Hindlimb muscle (tissue), 1 donor: ENCODE results near the gene CRYBG3. TPM values are rescaled to one million over a fixed set of nuclear protein-coding genes. Genes with fewer than 3 reads are reported as not detected.
"Not testable (repeated sequence)": the region's sequence is repeated elsewhere in the genome, so short reads cannot be mapped to it uniquely, and the experiment has no call there.

Experiments used
- DNase-seq: peaks from one replicate; pipeline ENCODE4 v3.0.0-alpha.2; 2013
- polyA plus RNA-seq: library from polyadenylated mRNA; unstranded; fragments of 120-200 nt; gene quantifications from one replicate; pipeline ENCODE4 v1.2.1, GENCODE V29; 2013; ENCODE audit not compliant: insufficient read length

CRYBG3 gene
- 24.5 TPM for polyA plus RNA-seq

DNA sequence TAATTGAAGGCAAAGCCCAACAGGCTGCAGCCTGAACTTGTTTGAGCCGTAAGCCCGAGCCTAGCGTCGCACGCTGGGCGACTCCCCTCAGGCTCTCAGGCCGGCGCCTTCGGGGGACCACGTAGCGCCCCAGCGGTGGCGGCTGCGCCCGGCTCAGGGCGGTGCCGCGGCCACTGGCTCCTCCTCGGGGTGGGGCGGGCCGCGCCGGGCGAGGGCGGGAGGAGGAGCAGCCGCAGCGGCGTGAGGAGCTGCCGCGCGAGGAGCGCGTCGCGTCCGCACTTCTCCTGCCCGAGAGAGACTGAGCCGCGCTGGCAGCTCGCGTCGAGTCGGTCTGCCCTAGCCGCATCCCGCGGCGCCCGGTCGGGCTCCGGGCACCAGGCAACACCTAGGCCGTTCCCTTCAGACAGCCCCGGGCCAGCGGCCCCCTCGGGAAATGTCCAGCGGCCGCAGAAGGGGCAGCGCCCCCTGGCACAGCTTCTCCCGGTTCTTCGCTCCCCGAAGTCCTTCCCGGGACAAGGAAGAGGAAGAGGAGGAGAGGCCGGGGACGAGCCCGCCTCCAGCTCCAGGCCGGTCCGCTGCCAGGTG, at the start of gene CRYBG3:
TSS of gene CRYBG3 (plus strand) at position 238 of the 585 bp plus-strand sequence. CDS start at position 434, 196 bp downstream.
- DNase-seq, result peak; percentile 90

DNA sequence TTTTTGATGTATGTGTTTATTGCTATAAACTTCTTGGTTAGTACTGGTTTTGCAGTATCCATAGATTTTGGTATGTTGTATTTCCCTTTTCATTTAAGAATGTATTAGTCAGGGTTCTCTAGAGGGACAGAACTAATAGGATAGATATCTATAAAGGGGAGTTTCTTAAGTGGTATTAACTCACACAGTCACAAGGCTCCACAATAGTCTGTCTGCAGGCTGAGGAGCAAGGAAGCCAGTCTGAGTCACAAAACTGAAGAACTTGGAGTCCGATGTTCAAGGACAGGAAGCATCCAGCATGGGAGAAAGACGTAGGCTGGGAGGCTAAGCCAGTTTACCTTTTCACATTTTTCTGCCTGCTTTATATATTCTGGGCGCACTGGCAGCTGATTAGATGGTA, 48.9 kb upstream of the CRYBG3 start:
- DNase-seq, result no peak

DNA sequence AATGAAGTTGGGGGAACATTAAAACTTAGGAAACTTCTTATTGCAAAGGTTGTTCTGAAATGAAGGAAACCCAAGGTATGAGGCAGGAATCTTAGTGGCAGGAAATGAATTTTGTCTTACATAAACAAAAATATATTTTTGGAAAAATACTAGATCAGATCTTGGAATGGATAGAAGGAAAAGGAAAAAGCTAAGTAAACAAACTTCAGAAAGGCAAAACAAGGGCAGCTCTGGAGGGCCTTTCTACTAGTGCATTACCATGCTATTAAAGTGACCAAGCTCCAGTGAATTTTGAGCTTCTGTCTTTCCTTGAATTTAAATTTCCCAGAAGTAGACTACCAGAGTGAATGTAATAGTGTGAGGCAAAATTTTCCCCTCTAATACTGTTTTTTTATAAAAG, 43.7 kb upstream of the CRYBG3 start:
- no peak for DNase-seq

DNA sequence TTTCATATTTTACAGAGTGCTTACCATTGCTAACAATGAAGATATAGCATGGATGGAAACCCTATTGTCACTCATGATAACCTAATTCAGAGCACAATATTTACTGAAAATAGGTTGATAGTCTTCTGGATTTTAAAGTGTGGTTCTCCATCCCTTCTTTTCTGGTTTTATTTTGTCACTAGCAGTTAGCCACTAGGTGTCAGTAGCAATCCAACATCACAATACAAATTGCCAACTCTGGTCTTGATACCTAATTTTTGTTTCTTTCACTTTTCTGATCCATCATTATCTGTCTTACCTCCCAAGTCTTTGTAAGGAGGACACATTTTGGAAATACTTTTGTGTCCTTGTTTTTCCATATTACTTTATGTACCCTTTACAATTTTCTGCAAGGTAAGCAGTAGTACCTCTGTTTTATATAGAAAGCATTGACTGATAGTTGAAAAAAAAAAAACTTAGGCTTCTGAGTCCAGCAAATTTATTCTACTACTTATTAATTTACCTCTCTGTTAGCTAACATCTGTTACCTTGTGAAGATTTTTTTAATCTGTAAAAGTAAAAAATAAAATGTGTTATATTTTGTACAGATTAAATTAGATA, 28.3 kb upstream of the CRYBG3 start:
- peak; percentile 60 for DNase-seq

DNA sequence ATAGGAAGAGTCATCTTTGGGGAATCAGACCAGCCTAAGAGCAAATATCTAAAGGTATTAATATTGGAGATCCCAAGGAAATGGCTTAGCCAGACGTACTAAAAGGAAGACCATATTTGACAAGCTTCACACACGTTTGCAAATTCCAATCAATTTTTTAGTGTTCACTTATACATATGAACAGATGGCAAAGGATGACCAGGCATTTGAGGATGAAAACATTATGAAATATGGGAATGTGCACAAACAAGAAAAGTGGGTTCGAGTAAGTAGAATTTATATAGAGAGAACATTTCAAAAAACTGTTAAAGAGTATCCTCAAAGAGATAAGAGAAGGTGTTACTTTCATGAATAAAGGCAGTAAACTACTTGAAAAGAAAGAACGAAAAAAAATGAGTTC, 25.9 kb upstream of the CRYBG3 start:
- no peak for DNase-seq

DNA sequence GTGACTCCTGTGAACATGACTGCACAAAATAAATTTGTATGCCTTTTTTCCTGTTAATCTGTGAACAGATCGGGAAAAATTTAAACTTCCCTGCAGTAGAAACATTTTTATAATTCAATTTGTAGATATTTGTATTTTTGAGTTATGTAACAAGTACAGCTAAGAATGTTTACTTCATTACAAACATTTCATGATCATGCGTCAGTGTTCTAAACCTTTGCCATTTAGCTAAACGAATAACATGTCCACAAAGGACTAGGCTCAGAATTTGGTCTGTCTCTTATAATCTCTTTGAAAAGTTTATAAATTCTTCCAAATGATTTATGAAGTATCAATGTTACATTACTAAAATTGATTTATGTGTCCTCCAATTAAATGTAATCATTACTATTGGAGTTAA, 17.3 kb upstream of the CRYBG3 start:
- no peak for DNase-seq

DNA sequence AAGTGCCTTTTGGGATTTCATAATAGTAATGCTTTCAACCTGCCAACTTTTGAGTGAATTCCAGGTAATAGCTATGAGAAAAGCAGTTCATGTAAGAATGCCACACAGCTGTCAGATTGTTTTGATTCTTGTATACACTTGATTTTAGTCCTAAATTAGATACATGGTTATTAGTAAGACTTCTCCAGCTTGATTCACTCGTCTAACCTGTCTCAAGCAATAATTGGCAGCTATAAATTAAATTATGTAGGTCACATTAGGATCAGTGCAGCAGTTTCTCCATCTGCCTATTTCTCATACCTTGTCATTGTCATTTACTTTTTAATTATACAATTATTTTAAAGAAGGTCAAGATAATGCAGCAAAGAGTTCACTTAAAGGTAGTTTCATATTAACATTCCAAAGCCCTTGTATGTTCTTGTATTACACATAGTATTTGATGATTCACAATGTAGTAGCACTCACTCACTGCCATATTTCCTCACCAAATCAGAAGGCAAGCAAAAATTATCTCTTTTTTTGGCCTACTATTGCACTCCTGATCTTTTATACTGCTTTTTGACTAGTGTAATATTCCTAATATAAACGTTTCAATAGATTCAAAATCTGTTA, 10.9 kb upstream of the CRYBG3 start:
- no peak for DNase-seq

DNA sequence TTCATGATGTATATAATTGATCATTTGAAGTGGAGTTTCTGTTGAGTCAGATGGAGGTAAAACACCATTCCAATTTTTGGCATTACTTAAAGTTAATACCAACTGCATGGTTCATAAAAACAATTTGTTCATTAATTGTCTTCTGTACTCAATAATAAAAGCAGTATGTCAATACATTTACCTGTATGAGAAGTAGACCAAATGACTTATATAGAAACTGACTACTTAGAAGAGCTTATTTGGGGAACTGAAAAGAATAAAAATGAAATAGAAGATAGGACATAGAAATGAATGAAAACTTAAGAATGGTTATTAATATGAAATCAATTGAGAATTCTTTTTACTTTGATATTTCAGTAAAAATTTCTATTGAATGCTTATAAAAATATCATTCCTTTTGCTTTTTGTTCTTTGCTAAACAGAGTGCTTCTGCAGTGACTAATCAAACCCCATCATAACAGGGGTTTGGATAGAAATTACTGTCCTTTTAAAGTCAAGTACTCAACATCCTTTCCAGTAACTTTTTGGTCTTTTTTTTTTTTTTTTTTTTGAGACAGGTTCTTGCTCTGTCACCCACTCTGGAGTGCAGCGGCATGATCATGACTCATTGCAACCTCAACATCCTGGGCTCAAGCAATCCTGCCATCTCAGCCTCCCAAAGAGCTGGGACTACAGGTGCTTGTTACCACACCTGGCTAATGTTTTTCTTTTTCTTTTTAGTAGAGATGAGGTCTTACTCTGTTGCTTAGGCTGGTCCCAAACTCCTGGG, 6.5 kb upstream of the CRYBG3 start:
- DNase-seq, result no peak

DNA sequence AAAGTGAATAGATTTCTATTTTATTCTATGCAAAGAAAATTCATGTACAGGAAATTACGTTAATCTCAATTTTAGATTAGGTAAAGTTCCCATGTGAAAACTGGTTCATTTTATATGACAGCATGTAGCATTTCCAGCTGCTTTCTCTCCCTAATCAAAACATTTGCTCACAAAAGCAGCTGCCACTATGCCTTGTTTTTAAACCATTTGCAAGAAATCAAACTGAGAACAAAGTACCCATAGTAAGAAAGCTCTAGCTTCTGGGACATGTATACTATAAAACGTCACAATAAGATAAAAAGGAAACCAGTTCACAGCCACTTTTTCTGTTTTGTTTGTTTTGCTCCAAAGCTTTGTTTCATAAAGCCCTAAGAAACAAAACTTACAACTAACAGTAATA, 5.0 kb upstream of the CRYBG3 start:
- no peak for DNase-seq

DNA sequence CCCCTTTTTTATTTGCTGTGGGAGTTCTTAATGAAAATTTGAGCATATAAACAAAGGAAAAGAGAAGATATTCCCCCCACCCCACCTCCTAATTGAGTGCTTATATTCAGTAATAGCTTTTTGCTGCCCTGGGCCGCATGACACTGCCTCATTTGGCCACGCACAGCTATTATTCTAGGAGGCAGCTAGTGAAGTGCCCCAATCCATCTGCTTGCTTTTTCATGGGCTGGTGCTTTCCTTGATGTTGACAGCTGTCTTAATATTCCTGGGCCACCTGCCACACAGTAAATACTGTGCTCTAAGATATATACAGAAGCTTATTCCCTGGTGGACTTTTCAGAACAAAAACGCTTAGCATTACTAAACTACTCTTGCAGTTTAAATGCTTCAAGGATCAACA, 3.8 kb upstream of the CRYBG3 start:
- DNase-seq, result no peak

DNA sequence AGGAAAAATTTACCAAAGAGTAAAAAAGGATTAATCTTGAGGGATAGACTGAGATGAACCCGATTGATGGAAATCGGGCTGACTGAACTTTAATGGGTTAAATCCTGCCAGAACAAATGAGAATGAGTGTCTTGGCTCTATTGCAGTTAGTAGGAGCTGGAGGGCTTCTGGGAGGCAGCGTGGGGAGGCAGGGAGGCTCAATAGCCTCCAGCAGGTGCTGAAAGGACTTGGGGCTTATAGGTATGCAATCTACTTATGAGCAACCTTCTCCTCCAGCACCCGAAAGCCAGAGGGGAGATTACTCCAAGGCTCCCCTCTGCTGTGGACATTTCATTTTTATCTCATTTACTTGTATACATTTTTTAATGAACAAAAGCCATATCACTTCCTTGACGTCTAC, 1.0 kb upstream of the CRYBG3 start:
- DNase-seq, result no peak

DNA sequence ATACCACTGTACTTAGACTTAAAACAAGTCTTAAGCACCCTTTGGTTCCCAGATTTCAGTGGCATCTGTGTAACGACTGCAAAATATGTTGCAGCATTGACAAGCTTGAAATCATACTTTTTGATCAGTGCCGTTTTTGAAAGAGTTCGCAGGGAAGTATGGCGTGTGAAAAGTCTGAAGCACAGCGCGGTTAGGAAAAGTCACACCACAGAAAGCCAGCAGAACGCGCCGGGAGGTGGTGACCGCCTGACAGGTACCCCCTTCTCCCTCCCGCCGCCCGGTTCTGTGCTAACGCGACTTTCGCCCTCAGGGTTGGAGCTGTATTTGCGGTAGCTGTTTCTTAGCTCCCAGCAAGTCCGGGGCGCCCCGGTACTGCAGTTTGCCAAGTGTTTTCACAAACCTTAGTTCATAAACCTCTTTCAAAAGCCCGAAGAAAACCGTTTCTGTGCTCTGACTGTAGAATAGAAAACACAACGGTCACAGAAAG, 481 bp upstream of the CRYBG3 start:
- DNase-seq, result no peak

DNA sequence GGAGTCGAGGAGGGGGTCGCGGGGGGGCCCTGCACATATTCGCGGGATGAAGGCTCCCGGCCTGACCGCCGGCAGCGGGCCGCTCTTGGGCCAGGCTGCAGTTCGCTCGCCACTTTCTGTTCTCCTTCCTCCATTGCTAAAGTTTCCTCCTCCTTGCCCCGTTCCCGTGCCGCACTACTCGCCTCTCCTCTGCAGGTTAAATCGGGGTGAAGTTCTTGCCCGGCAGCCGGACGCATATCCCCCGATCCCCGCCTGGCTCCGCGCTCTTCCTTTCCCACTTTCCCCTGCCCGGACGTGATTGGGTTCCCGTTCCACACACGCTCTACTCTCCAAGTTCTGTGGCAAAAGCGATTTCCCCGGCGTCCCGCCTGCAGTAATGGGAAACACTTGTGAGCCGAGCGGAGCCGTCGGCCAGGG, 556 bp downstream of the CRYBG3 start:
- DNase-seq, result peak; percentile 66

DNA sequence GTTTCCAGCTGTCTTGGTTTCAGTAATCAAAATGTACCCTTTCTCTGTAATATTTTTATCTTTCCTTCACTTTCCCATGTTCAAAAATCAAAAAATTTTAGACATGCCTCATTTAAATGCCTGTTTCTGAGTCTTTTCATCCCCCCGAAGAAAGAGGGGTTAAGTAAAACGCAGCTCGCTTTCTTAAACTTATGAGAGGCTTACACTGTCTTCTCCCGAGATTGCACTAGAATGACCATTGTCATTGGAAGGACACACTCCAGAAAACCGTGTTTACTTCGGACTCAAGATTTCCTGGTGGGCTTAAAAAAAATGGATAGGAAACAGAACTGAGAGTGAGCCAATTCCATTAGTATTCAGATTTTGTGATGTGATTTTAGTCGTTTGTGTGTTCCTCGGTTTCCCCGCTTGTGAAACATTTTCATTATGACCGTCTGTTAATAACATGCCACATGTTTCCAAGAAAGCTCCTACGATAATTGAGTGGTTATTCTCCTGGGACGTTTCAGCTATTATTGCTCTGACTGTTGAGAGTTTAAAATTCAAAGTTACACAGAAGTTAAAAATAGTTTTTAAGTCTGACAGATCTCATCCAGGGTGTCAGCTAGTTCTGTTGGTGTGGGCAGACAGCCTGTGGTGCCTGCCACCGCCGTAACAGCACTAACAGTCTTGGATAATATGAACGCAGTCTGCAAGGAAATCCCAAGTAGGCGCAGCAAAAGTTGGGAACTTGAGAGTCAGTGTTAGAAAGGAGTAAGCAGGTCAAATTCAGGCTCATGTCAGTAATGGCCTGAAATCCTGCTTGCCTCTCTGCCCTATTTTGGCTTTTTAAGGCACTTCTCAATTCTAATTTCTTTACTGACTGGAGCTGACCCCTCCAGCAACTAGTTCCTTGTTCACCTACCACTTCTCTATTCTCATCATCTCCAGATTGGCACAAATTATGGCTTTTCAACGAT, 1.5 kb downstream of the CRYBG3 start:
- DNase-seq, result peak; percentile 26

DNA sequence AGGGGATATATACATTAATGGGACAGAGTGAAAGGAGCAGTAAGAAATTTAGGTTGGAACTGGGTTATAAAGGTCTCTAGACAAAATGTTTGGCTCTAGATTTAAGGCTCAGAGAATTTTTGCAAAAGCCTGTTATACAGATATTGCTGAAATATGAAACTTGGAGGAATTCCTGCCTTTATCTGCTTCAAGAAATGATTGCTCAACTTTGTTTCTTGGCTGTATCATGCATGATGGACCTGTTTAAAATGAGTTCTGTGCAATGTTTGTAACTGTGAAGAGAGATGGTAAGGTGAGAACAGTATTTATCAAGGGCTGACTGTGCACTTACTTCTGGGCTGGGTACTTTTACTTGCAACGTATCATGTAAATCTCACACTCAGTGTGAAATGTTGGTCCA, 3.3 kb downstream of the CRYBG3 start:
- no peak for DNase-seq

DNA sequence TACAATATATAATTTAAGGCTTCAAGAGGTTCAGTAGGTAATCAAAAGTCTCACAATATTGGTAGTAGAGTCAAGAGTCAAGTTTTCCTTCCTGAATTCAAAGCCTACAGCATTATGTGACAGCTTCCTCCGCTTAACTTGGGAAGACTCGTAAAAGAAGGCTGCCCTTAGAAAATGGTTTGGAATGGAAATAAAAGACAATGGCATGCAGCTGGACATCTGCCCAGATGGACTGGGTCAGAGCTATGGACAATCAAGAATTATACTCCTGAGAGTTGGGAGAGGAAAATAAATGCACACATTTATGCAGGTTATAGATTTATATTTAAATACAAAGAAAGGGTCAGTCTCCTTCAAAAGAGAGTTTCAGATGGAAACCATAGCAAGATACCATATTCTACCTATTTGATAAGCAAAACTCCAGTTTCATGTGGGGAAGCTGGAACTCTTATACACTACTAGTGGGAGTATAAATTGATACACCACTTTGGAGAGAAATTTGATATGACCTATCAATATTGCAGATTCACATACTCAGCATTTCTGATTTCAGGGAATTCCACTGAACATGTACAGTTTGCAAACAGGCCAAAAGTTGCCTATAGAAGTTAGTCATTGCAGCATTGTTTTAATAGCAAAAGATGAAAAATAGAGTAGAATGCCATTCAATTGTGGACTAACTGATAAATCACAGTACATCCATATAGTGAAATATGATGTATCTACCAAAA, 6.1 kb downstream of the CRYBG3 start:
- DNase-seq, result no peak

DNA sequence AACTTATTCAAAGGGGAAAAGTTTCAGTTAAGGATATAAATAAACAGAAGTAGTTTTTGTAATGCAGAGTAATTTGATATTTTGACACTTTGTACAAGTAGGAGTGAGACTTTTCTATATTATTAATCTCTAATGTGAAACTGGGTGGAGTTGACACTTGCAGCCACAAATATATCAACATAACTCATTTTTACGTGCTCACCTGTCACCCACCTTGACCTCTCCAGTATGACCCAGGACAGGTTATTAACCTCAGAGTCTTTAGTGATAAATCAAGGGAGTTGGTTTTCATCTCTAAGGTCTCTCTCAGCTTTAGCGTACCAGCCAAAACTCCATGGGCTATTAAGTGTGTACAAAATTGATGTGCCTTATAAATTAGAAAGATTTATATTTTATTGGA, 7.4 kb downstream of the CRYBG3 start:
- no peak for DNase-seq

DNA sequence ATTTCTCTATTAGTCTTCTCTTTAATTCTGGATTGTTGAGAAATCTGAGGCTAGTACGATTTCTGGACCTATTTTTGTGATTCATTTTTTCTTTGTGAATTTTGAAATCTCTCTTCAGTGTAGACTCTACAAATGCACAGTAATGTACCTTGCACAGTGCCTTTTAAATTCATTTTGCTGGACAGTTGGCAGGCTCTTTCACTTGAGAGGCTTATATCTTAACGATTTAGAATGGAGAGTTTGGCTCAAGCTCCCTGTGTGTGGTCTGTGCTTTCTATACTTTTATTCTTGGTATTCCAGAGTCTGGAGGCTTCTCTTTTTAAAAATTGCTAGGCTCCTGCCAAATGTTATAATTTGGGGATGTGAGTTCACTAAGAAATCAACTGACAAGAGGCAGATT, 8.8 kb downstream of the CRYBG3 start:
- DNase-seq, result no peak

DNA sequence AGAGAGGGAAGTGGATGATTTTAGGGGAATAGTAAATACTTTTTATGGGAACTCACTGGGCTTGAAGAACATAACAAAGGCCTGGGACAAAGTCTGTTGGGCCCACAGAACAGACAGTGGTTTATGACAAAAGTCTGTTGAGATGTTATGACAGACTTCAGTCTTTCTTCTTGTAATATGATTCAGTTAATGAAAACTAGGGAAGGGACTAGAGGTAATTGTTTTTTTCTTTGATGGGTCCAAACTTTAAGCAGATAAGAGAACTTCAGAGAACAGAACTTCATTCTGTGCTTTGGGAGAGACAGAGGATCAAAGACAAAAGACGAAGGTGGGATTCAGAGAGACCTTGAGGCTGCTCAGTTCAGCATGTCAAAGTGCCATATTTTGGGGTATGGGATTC, 9.3 kb downstream of the CRYBG3 start:
- no peak for DNase-seq

DNA sequence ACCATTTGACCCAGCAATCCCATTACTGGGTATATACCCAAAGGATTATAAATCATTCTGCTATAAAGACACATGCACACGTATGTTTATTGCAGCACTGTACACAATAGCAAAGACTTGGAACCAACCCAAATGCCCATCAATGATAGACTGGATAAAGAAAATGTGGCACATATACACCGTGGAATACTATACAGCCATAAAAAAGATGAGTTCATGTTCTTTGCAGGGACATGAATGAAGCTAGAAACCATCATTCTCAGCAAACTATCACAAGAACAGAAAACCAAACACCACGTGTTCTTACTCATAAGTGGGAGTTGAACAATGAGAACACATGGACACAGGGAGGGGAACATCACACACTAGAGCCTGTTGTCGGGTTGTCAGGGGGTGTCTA, 11.4 kb downstream of the CRYBG3 start:
- not testable (repeated sequence) for DNase-seq

DNA sequence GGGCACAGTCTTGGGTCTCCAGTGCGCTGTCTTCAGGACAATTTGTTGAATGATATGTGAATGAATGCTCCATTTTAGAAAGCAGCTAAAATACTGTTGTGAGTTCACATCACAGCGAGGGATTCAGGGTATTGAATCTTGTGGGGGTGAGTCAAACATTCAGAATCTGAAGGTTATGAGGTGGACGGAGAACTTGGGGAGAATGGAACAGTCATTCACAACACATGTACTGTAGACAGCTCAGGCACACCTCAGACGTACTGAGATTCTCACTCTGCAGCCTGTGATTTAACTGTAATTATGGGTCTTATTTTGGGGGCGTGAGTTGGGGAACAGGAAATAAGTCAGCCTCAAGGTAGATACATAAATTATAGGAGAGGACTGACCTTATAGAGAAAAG, 13.9 kb downstream of the CRYBG3 start:
- DNase-seq, result no peak

DNA sequence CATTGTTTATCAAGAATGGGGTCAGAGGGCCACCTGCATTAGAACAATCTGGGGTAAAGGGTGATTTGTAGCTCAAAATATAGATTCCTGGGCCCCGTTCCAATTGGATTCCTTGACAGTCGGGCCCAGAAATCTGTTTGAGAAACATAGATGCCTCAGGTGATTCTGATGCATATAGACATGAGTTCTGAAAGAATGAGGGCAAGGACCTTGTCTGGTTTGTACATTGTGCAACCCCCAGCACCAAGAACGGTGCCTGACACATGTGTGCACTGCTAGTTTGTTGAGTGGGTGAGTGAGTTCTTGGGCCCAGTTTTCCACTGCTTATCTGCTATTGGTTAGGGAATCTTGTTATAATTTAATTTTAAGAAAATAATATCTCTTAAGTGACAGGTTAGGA, 16.6 kb downstream of the CRYBG3 start:
- no peak for DNase-seq
